Measurements from ENCODE around the gene MAML3.

The MAML3 gene

DNA sequence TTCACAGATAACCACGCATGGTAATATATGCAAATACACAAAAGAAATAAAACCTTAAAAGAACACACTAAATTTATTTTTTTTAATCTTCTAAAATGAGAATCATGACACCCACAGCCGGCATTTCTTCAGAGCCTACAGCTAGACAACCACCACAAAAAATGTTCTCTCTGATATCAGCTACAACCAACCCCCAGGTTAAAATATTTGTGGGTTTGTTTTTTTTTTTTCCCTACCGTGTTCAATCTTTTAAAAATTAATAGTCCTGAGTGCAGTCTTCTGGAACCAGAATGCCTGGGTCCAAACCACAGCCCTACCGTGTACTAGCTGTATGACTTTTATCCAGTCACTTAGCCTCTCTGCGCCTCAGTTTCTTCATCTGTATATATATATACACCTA is 36.0 kb downstream of the MAML3 start:
- in situ Hi-C loops (cut with MboI; ENCODE audit: low sequenced_read_pairs, unreplicated experiment): no loop called here
- TF ChIP-seq, protein P1, sequence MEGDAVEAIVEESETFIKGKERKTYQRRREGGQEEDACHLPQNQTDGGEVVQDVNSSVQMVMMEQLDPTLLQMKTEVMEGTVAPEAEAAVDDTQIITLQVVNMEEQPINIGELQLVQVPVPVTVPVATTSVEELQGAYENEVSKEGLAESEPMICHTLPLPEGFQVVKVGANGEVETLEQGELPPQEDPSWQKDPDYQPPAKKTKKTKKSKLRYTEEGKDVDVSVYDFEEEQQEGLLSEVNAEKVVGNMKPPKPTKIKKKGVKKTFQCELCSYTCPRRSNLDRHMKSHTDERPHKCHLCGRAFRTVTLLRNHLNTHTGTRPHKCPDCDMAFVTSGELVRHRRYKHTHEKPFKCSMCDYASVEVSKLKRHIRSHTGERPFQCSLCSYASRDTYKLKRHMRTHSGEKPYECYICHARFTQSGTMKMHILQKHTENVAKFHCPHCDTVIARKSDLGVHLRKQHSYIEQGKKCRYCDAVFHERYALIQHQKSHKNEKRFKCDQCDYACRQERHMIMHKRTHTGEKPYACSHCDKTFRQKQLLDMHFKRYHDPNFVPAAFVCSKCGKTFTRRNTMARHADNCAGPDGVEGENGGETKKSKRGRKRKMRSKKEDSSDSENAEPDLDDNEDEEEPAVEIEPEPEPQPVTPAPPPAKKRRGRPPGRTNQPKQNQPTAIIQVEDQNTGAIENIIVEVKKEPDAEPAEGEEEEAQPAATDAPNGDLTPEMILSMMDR (IDR thresholded peaks at IDR 0.05; ENCODE audit: borderline replicate concordance, control extremely low read depth, extremely low read depth, insufficient read depth, missing control alignments): no peak
- no peak for DNase-seq (ENCODE audit: low spot score)

DNA sequence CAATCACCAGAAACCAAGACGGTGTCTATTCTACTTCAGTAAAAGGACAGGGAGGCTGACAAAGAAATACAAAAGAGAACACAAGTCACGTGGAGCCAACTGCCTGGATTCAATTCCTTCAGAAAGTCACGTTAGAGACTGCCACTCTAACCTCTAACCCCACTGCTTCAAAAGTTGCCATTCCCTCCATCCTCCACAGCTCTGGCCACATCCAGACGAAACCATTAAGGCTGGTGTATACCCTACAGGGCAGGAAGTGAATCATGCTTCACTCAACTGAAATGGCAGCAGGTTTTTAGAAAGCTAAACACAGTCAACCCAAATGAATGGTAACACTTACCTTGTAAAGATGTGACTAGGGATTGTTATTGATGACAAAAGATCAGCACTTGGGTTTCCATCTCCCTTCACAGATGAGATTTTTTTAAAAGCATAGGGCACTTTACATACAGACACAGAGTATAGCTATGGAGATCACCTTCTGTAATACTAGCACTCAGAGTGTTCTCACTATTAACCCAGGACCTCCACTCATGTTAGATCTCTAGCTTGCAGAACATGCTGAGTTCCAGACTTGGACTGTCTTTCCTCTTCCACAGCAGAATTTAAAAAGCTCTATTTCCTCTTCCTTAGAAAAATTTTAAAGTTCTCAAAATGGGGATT is 37.4 kb downstream of the MAML3 start:
- TF ChIP-seq, protein P1 (IDR thresholded peaks at IDR 0.05; ENCODE audit: borderline replicate concordance, control extremely low read depth, extremely low read depth, insufficient read depth, missing control alignments): no peak
- in situ Hi-C loops (cut with MboI; ENCODE audit: low sequenced_read_pairs, unreplicated experiment): no loop called here
- no peak for DNase-seq (ENCODE audit: low spot score)

DNA sequence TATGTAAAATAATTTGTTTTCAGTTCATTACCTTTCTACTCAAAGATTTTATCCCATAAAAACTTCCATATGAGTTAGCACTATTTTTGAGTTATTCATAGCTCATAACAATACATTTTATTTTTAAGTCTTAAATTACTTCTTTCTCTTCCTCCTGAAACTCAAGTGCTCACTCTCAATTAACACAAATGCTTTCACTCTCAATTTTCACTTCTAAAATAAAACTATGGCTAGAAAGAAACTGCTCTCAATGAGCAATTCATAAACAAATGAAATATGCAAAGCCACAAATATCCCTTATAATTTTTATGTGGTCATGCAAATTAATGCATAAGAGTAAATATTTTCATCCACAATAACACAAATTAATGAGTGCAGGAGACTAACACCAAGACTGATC is 38.8 kb downstream of the MAML3 start:
- DNase-seq (ENCODE audit: low spot score): no peak
- TF ChIP-seq, protein P1 (IDR thresholded peaks at IDR 0.05; ENCODE audit: borderline replicate concordance, control extremely low read depth, extremely low read depth, insufficient read depth, missing control alignments): no peak
- in situ Hi-C loops (cut with MboI; ENCODE audit: low sequenced_read_pairs, unreplicated experiment): no loop called here

GRCh38 chr4:140113653-140114052 is 40.3 kb downstream of the MAML3 start:
- TF ChIP-seq, protein P1 (IDR thresholded peaks at IDR 0.05; ENCODE audit: borderline replicate concordance, control extremely low read depth, extremely low read depth, insufficient read depth, missing control alignments): no peak

DNA sequence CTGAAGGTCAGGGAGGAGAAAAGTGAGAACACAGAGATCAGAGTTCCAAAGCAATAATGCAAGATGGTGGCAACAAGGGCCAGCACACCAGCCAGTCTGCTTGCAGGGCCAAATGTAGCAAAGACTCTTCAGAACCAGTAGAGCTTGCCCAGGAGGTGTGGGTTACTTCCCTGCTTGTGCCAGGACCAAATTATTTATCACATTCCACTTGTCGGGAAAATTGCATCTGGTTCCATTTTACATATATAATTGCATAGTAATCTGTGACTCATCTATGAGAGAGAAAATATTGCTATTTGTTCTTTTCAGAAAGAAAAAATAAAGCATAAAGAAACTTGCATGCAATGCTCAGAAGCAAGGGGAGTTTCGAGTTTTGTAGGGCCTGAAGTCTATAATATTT is 41.4 kb downstream of the MAML3 start:
- no peak for DNase-seq (ENCODE audit: low spot score)
- TF ChIP-seq, protein P1 (IDR thresholded peaks at IDR 0.05; ENCODE audit: borderline replicate concordance, control extremely low read depth, extremely low read depth, insufficient read depth, missing control alignments): no peak

More at GRCh38 chr4:140113653-140114052, 40.3 kb downstream of the MAML3 start:
- DNase-seq (ENCODE audit: low spot score): no peak
- in situ Hi-C loops (cut with MboI; ENCODE audit: low sequenced_read_pairs, unreplicated experiment): no loop called here

DNA sequence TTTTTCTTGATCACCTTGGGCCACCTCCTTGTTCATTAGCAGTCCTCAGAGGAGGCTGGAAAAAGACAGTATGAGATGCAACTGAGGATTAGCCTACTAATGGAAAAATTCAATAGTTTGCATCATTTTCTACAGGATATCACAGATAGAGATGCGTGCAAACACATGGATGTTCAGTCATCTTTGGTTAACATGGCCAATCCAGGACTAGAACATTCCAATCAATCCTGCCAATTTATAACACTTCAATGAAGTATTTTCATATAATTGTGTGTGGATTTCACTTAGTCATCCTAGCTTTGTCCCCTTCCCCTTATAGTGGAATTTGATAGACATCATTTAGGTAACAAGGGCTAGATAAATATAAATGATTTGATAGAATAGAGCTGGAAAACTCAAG is 42.7 kb downstream of the MAML3 start:
- in situ Hi-C loops (cut with MboI; ENCODE audit: low sequenced_read_pairs, unreplicated experiment): no loop called here
- TF ChIP-seq, protein P1 (IDR thresholded peaks at IDR 0.05; ENCODE audit: borderline replicate concordance, control extremely low read depth, extremely low read depth, insufficient read depth, missing control alignments): no peak
- no peak for DNase-seq (ENCODE audit: low spot score)

More for the DNA sequence above, 41.4 kb downstream of the MAML3 start:
- in situ Hi-C loops (cut with MboI; ENCODE audit: low sequenced_read_pairs, unreplicated experiment): no loop called here
